Parathyroid adenoma (tissue), 2 donors: ENCODE results near the gene SLITRK6.
"Not testable (repeated sequence)": the region's sequence is repeated elsewhere in the genome, so short reads cannot be mapped to it uniquely, and the experiment has no call there.

Experiments
- H2AFZ ChIP-seq: fragments of 300-600 bp; sonication (generic); one replicate; pipeline ENCODE4 v1.7.0; 2017; ENCODE audit warnings: antibody characterized with exemption, mild to moderate bottlenecking
- H3K27ac ChIP-seq: fragments of 300-600 bp; sonication (generic); one replicate; pipeline ENCODE4 v1.7.0; 2017
- H3K27me3 ChIP-seq: fragments of 300-600 bp; sonication (generic); one replicate; pipeline ENCODE4 v1.7.0; 2017; ENCODE audit warnings: low read length; ENCODE audit not compliant: control insufficient read depth, insufficient read depth
- H3K36me3 ChIP-seq: fragments of 300-600 bp; sonication (generic); one replicate; pipeline ENCODE4 v1.7.0; 2017; ENCODE audit warnings: low read length; ENCODE audit not compliant: control insufficient read depth, insufficient read depth
- H3K4me1 ChIP-seq: fragments of 300-600 bp; sonication (generic); one replicate; pipeline ENCODE4 v1.7.0; 2017; ENCODE audit warnings: control low read depth
- H3K4me2 ChIP-seq: fragments of 300-600 bp; sonication (generic); one replicate; pipeline ENCODE4 v1.7.0; 2017; ENCODE audit warnings: low read length
- H3K4me3 ChIP-seq: fragments of 300-600 bp; sonication (generic); one replicate; pipeline ENCODE4 v1.7.0; 2017; ENCODE audit warnings: low read depth, low read length
- H3K79me2 ChIP-seq: fragments of 300-600 bp; sonication (generic); one replicate; pipeline ENCODE4 v1.7.0; 2017; ENCODE audit warnings: control low read depth
- H3K9ac ChIP-seq: fragments of 300-600 bp; sonication (generic); one replicate; pipeline ENCODE4 v1.7.0; 2017; ENCODE audit warnings: mild to moderate bottlenecking
- H3K9me3 ChIP-seq: fragments of 300-600 bp; sonication (generic); one replicate; pipeline ENCODE4 v1.7.0; 2017; ENCODE audit warnings: low read length; ENCODE audit not compliant: control insufficient read depth
- TF ChIP-seq, protein P1 (sequence below): fragments of 300-600 bp; sonication (generic); IDR thresholded peaks from one replicate; pipeline ENCODE4 v1.7.0; 2017; ENCODE audit warnings: antibody characterized with exemption, mild to moderate bottlenecking
- donor health status: primary hyperparathyroidism.

SLITRK6 gene

DNA sequence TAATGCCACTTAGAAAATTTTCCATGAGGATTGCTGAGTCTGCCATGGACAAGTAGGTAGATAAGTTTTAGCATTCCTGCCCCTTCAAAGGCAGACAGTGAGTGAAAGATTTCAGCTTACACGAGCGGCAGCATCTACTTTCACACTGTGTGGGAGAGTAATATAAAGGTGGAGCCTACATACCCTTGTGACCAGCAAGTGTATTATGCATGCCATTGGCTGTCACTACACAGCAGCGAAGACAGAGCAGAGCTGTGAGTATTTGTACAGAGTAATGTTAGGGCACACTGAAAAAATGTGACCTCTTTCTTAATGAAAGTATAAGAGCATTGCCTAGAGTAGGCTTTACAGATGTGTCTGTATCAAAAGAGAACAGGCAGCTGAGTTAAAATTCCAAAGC is 14.0 kb downstream of the SLITRK6 start:
- Histone ChIP-seq H3K27ac (no peak overlapping the region), H3K27me3 (no peaks in the 10 kb centered on the region), H3K36me3 (no peaks in the 10 kb centered on the region), H3K4me1 (no peaks in the 10 kb centered on the region), H2AFZ (no peak overlapping the region), H3K9me3 (no peaks in the 10 kb centered on the region), H3K9ac (no peak overlapping the region), H3K79me2 (no peaks in the 10 kb centered on the region), H3K4me2 (no peak overlapping the region), H3K4me3 (no peak overlapping the region)
- TF ChIP-seq, protein P1, sequence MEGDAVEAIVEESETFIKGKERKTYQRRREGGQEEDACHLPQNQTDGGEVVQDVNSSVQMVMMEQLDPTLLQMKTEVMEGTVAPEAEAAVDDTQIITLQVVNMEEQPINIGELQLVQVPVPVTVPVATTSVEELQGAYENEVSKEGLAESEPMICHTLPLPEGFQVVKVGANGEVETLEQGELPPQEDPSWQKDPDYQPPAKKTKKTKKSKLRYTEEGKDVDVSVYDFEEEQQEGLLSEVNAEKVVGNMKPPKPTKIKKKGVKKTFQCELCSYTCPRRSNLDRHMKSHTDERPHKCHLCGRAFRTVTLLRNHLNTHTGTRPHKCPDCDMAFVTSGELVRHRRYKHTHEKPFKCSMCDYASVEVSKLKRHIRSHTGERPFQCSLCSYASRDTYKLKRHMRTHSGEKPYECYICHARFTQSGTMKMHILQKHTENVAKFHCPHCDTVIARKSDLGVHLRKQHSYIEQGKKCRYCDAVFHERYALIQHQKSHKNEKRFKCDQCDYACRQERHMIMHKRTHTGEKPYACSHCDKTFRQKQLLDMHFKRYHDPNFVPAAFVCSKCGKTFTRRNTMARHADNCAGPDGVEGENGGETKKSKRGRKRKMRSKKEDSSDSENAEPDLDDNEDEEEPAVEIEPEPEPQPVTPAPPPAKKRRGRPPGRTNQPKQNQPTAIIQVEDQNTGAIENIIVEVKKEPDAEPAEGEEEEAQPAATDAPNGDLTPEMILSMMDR, result no peak

DNA sequence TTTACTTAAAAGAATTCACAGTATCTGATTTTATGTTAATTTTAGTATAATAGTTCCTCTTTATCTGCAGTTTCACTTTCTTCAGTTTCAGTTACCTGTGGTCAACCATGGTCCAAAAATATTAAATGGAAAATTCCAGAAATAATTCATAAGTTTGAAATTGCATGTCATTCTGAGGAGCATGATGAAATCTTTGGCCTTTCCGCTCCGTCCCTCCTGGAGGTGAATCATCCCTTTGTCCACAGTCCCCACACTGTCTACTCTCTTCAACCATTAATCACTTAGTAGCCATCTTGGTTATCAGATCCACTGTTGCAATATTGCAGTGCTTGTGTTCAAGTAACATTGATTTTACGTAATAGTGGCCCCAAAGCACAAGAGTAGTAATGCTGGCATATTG is 26.9 kb downstream of the SLITRK6 start:
- H3K79me2 ChIP-seq, result no peaks in the 10 kb centered on the region
- H3K27ac ChIP-seq, result no peak overlapping the region
- no peaks in the 10 kb centered on the region for H3K36me3 ChIP-seq
- no peaks in the 10 kb centered on the region for H3K9me3 ChIP-seq
- H3K4me1 ChIP-seq, result no peaks in the 10 kb centered on the region
- H3K4me3 ChIP-seq, result no peak overlapping the region
- no peak overlapping the region for H2AFZ ChIP-seq
- no peak overlapping the region for H3K4me2 ChIP-seq
- H3K9ac ChIP-seq, result no peak overlapping the region
- H3K27me3 ChIP-seq, result no peaks in the 10 kb centered on the region
- TF ChIP-seq, protein P1, result no peak

DNA sequence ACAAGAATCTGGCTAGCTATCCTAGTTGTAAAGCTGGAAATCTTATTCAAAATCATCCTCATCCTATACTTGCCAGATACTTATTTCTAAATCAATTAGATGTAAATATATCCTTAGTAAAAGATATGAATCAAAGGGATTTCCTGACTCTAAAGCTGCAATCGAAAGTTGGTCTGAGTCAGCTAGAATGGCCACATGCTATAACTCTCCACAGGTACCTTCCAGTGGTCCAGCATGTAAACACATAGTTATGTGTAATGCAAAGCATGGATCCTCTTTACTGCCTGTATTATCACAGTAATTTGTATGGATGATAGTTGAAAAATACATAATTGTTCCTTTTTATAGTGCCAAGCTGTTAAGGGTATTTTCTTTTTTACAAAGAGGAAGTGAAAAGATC is 27.4 kb downstream of the SLITRK6 start:
- no peak overlapping the region for H3K27ac ChIP-seq
- no peaks in the 10 kb centered on the region for H3K27me3 ChIP-seq
- no peak overlapping the region for H3K9ac ChIP-seq
- H3K79me2 ChIP-seq, result no peaks in the 10 kb centered on the region
- H3K9me3 ChIP-seq, result no peaks in the 10 kb centered on the region
- H3K4me2 ChIP-seq, result no peak overlapping the region
- no peak overlapping the region for H2AFZ ChIP-seq
- H3K36me3 ChIP-seq, result no peaks in the 10 kb centered on the region
- H3K4me3 ChIP-seq, result no peak overlapping the region
- H3K4me1 ChIP-seq, result no peaks in the 10 kb centered on the region
- TF ChIP-seq, protein P1, result no peak

DNA sequence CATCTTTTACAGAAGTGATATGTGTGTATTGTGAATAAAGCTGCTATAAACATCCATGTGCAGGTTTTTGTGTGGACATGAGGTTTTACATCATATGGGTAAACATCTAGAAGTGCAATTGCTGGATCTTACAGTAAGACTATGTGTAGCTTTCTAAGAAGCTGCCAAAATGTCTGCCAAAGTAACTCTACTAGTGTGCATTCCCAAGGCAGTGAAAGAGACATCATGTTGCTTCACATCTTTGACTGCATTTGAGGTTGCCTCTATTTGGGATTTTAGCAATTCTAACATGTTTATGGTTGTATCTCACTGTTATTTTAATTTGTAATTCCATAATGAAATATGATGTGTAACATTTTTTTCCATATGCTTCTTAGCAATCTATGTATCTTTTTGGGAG is 30.3 kb downstream of the SLITRK6 start:
- no peak overlapping the region for H3K27ac ChIP-seq
- H3K9ac ChIP-seq, result no peak overlapping the region
- no peaks in the 10 kb centered on the region for H3K4me1 ChIP-seq
- H2AFZ ChIP-seq, result no peak overlapping the region
- H3K27me3 ChIP-seq, result no peaks in the 10 kb centered on the region
- no peak overlapping the region for H3K4me2 ChIP-seq
- no peaks in the 10 kb centered on the region for H3K36me3 ChIP-seq
- H3K79me2 ChIP-seq, result no peaks in the 10 kb centered on the region
- no peaks in the 10 kb centered on the region for H3K9me3 ChIP-seq
- TF ChIP-seq, protein P1, result no peak
- no peak overlapping the region for H3K4me3 ChIP-seq

DNA sequence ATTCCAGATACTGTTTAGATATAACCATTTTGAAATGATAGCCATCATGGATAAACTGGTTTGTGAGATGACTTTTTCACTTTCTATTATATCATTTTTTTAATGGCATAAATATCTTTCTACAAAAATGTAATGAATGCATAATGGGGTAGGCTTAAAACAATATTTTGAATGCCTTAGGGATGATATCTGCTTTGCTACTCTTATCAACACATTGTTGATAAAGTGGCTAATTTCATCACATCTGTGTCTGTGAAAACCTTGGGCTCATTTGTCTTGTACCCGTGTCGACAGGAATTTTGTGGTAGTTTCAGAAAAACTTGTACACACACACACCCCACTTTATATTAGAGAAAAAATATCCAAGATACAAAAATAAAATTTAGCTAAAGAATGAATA is 44.1 kb downstream of the SLITRK6 start:
- Histone ChIP-seq H3K27me3 (no peaks in the 10 kb centered on the region), H2AFZ (no peak overlapping the region), H3K9me3 (no peaks in the 10 kb centered on the region), H3K4me1 (no peaks in the 10 kb centered on the region), H3K9ac (no peak overlapping the region), H3K27ac (no peak overlapping the region), H3K4me2 (no peak overlapping the region), H3K4me3 (no peak overlapping the region), H3K79me2 (no peaks in the 10 kb centered on the region), H3K36me3 (no peaks in the 10 kb centered on the region)
- TF ChIP-seq, protein P1, result no peak

DNA sequence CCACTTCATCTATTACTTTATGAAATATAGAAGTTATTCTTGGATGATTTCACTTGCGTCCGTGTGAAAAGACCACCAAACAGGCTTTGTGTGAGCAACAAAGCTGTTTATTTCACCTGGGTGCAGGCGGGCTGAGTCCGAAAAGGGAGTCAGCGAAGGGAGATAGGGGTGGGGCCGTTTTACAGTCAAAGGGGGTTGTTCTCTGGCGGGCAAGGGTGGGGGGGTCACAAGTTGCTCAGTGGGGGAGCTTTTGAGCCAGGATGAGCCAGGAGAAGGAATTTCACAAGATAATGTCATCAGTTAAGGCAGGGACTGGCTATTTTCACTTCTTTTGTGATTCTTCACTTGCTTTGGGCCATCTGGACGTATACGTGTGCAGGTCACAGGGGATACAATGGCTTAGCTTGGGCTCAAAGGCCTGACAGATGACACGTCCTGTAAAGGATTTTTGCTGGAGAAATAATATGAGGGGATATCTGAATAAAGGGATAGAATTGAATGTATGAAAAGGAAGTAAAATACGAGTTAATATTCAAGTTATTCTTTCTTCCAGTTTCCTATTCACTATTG is 55.9 kb downstream of the SLITRK6 start:
- H3K4me2 ChIP-seq, H3K27me3 ChIP-seq, H3K27ac ChIP-seq, H3K36me3 ChIP-seq, H3K4me1 ChIP-seq, H3K4me3 ChIP-seq, H3K9ac ChIP-seq, H3K9me3 ChIP-seq, H3K79me2 ChIP-seq, H2AFZ ChIP-seq: not testable (repeated sequence)
